RCC 7860 (cell line): ENCODE measurements around the gene SLC44A1.

Experiments
- DNase-seq: peaks from one replicate; pipeline ENCODE4 v3.0.0-alpha.2; 2015; ENCODE audit warnings: low spot score
- FAIRE-seq: peaks from 2 replicates; lab custom pipeline; 2012; peaks lifted over from hg19 to GRCh38; lab: Jason Lieb, UNC

The SLC44A1 gene

GRCh38 chr9:105244003-105244733 is at the start of gene SLC44A1:
TSS of gene SLC44A1 (plus strand) at chr9:105244651. CDS start at chr9:105244869, 218 bp downstream.
- DNase-seq (peak; percentile 92), FAIRE-seq (no peak)

DNA sequence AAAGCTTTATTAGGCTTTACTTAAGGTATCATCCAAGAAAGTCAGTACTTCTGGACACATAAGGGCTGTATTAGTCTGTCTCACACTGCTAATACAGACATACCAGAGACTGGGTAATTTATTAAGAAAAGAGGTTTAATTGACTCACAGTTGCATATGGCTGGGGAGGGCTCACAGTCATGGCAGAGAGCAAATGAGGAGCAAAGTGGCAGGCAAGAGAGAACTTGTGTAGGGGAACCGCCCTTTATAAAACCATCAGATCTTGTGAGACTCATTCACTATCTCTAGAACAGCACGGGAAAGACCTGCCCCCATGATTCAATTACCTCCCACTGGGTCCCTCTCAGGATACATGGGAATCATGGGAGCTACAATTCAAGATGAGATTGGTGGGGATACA is 49.2 kb upstream of the SLC44A1 start:
- DNase-seq, result no peak
- FAIRE-seq, result no peak

DNA sequence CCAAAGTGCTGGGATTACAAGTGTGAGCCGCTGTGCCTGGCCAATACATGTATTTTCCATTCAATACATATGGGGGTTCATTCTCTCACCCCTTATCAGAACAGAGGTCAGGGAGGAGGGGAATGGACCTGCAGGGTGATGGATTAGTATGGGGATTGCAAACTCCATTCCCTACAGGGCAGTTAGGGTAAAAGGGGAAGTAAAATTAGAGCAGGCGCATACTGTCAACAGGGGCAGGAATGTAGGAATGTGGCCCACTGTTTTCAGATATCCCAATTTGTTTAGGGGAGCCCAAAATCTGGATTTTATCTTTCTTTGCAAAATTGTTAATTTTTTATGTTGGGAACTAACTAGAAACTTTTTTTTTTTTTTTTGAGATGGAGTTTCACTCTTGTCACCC is 46.4 kb upstream of the SLC44A1 start:
- no peak for FAIRE-seq
- DNase-seq, result no peak

- FAIRE-seq (no peak), DNase-seq (no peak)
Observed at GRCh38 chr9:105198865-105199264, 45.6 kb upstream of the SLC44A1 start.

- no peak for DNase-seq
- no peak for FAIRE-seq
Observed at GRCh38 chr9:105204416-105204815, 40.0 kb upstream of the SLC44A1 start.

DNA sequence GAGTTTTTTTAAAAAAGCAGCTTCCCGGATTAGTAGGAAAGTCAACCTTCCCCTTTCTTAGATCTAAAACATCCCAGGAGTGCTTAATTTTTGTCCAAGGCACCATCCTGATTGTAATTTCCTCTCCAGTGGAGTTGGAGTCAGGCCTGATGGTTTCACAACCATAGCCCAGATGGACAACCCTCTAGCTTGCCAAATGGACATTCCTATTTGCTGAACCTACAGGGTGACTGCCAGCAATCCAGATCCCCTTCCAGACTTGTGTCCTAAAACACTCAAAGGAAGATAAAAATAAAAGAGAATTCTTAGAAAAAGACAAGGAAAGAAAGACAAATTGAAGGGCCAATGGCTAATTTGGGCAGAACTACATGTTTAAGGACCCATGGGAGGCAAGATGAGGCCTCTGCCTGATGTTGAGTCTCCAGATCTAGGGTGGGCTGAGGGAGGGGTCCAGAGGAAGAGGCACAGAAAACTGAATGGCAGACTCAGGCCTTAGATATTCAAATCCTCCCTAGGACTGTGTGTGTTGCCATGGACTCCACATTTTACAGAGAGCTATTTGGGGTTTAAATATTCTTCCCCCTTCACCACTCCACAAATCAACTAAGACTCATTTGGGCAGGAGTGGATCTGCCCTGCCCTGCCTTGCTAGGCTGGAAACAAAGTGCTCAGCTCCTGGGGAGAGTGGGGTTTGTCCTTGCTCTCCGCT is 38.5 kb upstream of the SLC44A1 start:
- FAIRE-seq (no peak), DNase-seq (no peak)

GRCh38 chr9:105206496-105206820 is 38.0 kb upstream of the SLC44A1 start:
- FAIRE-seq (no peak), DNase-seq (no peak)

GRCh38 chr9:105206821-105207699 is 37.4 kb upstream of the SLC44A1 start:
- DNase-seq, result no peak
- FAIRE-seq, result no peak

GRCh38 chr9:105216440-105217178 is 27.8 kb upstream of the SLC44A1 start:
- FAIRE-seq (no peak), DNase-seq (no peak)

DNA sequence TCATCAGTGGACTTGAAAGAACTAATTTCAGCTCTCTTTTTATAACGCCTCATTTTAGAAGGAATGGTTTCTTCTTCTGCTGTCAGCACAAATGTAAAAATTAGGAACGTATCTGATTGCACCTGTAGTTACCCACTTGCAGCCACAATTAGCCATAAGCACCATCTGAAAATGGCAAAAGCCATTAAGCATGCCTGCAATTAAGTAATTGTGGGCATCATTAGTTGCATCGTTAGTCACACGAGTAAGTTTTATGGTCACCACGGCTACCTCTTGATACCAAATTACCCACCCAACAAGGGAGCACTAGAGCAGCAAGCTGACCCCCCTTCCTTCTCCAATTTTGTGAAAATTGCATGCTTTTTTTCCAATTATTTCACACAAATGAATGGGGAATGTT is 25.8 kb upstream of the SLC44A1 start:
- DNase-seq, result no peak
- no peak for FAIRE-seq

DNA sequence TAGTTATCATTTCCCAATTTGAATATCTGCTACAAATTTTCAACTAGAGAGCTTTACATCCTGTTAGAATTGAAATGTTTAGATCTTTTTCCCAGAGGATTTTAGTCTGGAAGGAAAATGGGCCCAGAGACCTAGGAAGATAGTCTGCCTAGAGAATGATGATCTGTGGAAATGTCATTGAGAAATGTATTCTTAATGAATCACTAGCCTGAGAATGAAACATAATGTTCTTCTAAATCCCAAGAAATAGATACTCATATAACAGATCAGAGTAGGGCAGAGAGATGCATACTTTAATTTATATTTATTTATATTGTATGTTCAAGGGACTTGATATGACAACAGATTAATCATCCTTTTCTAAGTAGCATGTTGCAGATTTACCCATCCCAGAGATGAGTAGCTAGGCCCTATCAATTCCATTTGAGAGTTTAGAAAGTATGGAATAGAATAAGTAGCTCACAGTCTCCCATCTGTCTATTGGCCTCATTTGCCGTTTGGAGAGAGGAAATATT is 25.1 kb upstream of the SLC44A1 start:
- DNase-seq, result no peak
- FAIRE-seq, result no peak

DNA sequence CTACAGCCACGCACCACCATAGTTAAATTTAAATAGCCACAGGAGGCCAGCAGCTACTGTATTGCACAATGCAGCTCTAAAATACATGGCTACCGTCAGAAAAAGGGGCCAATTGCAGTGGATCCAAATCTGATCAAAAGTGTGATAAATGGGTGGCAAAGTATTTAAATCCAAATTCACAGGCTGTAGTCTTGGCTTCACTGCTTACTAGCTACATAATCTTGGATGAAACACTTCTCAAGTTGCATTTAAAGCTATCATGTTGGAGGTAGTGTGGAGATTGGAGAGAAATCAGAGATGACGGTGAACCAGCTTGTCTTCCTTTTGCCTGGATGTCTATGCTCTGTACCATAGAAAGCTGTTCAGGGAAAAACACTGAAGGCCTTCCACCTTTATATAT is 24.0 kb upstream of the SLC44A1 start:
- no peak for DNase-seq
- no peak for FAIRE-seq

- DNase-seq, result no peak
- FAIRE-seq, result no peak
Observed at GRCh38 chr9:105223544-105224140, 20.8 kb upstream of the SLC44A1 start.

DNA sequence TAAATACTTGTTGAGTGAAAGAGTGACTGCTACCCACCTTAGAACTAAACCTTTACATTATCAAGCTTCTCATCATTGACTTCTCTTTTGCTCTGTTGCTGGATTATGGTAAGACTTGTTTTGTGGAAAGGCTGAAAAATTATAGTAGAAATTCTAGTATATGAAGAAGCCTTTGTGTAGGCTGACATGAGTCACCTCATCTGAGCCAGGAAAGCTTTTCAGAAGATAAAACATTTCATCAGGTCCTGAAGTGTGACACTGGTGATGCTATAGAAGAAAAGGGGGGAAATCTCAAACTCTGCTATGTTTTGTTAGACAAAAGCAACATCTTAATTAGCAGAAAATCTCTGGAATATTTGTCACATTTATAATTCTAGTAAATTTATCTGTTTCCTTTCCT is 18.4 kb upstream of the SLC44A1 start:
- no peak for FAIRE-seq
- no peak for DNase-seq

GRCh38 chr9:105232207-105232606 is 12.2 kb upstream of the SLC44A1 start:
- no peak for DNase-seq
- peak; percentile 53 for FAIRE-seq

DNA sequence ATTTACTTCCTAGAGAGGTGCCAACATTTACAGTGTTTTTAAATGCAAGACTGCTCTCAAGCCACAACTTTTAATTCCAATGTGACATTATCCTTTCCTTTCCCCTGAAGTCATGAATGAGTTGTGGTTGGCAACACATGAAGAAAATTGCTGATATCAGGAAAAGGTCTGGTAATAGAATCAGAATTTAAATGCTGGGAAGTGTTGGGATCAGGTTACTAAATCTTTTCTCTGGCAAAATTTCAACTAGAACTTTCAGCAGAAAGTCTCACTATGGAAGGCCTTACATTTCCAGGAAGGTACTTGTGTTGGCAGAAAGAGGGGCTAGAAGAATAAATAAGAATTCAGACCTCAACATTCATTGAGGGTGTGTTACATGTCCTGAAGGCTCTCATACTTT is 10.6 kb upstream of the SLC44A1 start:
- FAIRE-seq (no peak), DNase-seq (no peak)

- DNase-seq (no peak), FAIRE-seq (no peak)
Observed at GRCh38 chr9:105236261-105236660, 8.2 kb upstream of the SLC44A1 start.

GRCh38 chr9:105237246-105237645 is 7.2 kb upstream of the SLC44A1 start:
- DNase-seq (no peak), FAIRE-seq (no peak)

- DNase-seq (no peak), FAIRE-seq (no peak)
Observed at GRCh38 chr9:105238302-105238701, 6.1 kb upstream of the SLC44A1 start.

DNA sequence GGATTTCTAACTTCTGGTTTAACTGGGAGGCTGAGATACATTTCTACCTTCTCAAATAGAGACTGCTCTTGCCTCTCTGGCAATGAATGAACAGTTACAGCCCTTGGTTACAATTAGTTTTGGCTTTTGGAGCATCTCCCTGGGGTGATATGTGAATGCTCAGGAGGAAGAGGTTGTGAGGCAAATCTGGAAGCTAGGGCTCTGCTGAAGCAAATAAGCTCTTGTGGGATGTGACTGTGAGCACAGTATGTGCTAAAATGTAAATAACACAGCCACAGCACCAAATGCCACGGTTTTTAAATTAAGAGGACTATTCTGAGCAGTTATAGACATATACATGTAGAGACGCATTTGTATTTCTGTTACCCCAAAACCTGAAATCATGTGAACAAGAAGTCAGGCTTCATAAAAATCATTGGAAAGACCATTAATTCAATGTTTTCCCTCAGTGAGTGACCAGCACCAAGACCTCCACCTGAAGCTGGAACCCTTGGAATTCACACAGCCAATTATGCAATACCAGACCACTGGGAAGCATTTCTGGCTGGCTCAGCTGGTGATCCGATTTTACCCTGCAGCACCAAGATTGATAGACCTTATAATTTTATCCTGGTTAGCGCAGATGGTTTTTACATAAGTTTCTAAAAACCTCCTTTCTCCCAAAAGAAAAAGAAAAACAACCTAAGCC is 3.0 kb upstream of the SLC44A1 start:
- DNase-seq (no peak), FAIRE-seq (no peak)
